A673 (cell line): ENCODE measurements around the gene DNAH2. TPM values are rescaled to one million over a fixed set of nuclear protein-coding genes. Genes with fewer than 3 reads are reported as not detected.
A peak's percentile ranks its signal among the peaks of the same experiment; 100 is the strongest.

ENCODE experiments used
- BruUV-seq: library from RNA; stranded (reverse); fragments of 400-500 nt; replicated peaks from 2 replicates; lab custom pipeline; 2021; lab: Mats Ljungman, UMichigan
- CTCF ChIA-PET: fragments of 300-600 bp; sonication (Branson Sonifier 250); formaldehyde crosslinking; loops from one replicate; lab custom pipeline; 2022; ENCODE audit warnings: antibody characterized with exemption; lab: Charles Lee
- POLR2A ChIA-PET: fragments of 300-600 bp; sonication (Branson Sonifier 250); formaldehyde crosslinking; loops from one replicate; lab custom pipeline; 2022; ENCODE audit warnings: antibody characterized with exemption; ENCODE audit not compliant: low non-redundant PET; lab: Charles Lee
- DNase-seq: peaks from one replicate; pipeline ENCODE4 v3.0.0-alpha.2; 2015; ENCODE audit warnings: low spot score
- H3K27ac ChIP-seq: fragments of 200-600 bp; sonication (generic); 2 replicates; pipeline ENCODE4 v1.5.1; 2016; ENCODE audit warnings: mixed run types, low read depth, mild to moderate bottlenecking, mixed read lengths, antibody characterized with exemption, low read length; ENCODE audit not compliant: poor library complexity, severe bottlenecking
- H3K27me3 ChIP-seq: fragments of 200-600 bp; sonication (generic); replicated peaks from 2 replicates; pipeline ENCODE4 v1.6.1; 2017; ENCODE audit warnings: mixed run types, low read depth, mild to moderate bottlenecking, mixed read lengths, antibody characterized with exemption, low read length; ENCODE audit not compliant: insufficient read depth, poor library complexity
- H3K36me3 ChIP-seq: fragments of 200-600 bp; sonication (generic); 2 replicates; pipeline ENCODE4 v1.6.1; 2016; ENCODE audit warnings: mixed run types, mild to moderate bottlenecking, mixed read lengths, antibody characterized with exemption, low read length; ENCODE audit not compliant: insufficient read depth, poor library complexity, severe bottlenecking
- H3K4me1 ChIP-seq: fragments of 200-600 bp; sonication (generic); 2 replicates; pipeline ENCODE4 v1.6.1; 2017; ENCODE audit warnings: mixed run types, mild to moderate bottlenecking, mixed read lengths, antibody characterized with exemption, low read length; ENCODE audit not compliant: insufficient read depth, poor library complexity, severe bottlenecking
- H3K4me3 ChIP-seq: fragments of 200-600 bp; sonication (generic); 2 replicates; pipeline ENCODE4 v1.5.1; 2016; ENCODE audit warnings: low read depth, mixed run types, mild to moderate bottlenecking, mixed read lengths, low read length; ENCODE audit not compliant: poor library complexity, severe bottlenecking
- H3K9me3 ChIP-seq: fragments of 200-600 bp; sonication (generic); 2 replicates; pipeline ENCODE4 v1.6.1; 2016; ENCODE audit warnings: mixed run types, low read depth, mild to moderate bottlenecking, mixed read lengths, antibody characterized with exemption, low read length; ENCODE audit not compliant: poor library complexity, severe bottlenecking
- CTCF ChIP-seq: fragments of 300-800, 200-600 bp; sonication (generic); conservative IDR thresholded peaks from 2 replicates; pipeline ENCODE4 v1.5.1; 2017; ENCODE audit warnings: low read depth, mild to moderate bottlenecking, antibody characterized with exemption, low read length, moderate library complexity, mixed read lengths
- EZH2 ChIP-seq: fragments of 200-600 bp; sonication (generic); IDR thresholded peaks from 2 replicates; pipeline ENCODE4 v1.6.1; 2017; ENCODE audit warnings: borderline replicate concordance, low read depth, mild to moderate bottlenecking, mixed read lengths, antibody characterized with exemption, low read length; ENCODE audit not compliant: poor library complexity, severe bottlenecking
- intact Hi-C: fragments of 100-400 bp; cut with micrococcal nuclease; formaldehyde crosslinking; loops from one replicate; pipeline ENCODE4 v1.10.0; 2022; ENCODE audit not compliant: unreplicated experiment
- total RNA-seq: library from RNA; stranded (reverse); gene quantifications from 2 replicates; pipeline ENCODE4 v1.2.3, GENCODE V29; 2021

Gene DNAH2
- total RNA-seq, 1 experiment from 2014 or later, result 0.15 TPM

DNA sequence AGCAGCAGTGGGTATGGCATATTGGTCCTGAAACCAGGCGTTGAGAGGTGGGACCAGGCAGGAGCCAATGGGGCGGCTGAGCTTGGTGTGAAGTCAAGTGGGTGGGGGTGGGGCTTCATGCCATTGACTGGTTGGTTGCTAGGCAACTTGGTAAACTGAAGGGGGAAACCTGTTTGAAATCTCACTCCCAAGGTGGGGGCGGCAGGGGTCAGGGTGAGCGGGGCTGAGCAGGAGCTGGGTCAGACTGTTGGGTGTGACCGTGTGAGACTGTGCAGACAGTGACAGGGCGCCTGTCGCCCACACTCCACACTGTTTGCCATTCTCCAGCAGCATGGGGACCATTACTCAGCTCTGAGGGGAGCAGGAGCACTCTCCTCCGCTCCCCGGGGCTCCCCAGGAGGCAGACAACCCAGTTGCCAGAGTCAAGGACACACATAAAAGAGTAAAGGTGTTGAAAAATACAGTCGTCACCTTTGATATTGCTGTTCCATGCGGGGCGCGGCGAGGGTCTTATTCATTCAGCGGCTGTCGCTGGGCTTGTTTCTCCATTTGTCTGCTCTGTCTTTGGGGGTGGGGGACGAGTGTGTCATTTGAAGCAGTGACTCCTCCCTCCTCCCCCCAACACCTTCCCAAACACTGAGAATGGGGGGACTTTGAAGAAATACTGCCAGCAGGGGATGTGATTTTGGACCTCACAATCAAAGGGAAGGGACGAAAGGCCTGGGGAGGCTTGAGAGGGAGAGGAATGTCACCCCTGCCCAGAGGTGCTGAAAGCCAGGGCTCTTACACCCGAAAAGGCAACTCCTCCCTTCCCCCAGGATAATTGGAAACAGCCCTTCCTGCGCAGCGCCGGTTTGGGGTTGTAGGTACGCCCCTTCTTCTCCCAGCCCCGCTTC, 13.7 kb upstream of the DNAH2 start:
- ChIA-PET CTCF (interaction anchor here (0.5 to 1.6 kb wide), 2 partner anchors 16 to 300 kb away, joined by 4 to 5 read pairs; partner anchors contain the start of genes TMEM256 and TP53), POLR2A (interaction anchor here (0.5 to 0.6 kb wide), 2 partner anchors 14 to 130 kb away, joined by 4 to 9 read pairs; no protein-coding TSS in a partner anchor)
- Histone ChIP-seq H3K27me3 (no peaks in the 10 kb centered on the region), H3K9me3 (no peaks in the 10 kb centered on the region), H3K27ac (no peak overlapping the region), H3K4me3 (peak overlapping the region; percentile 78), H3K4me1 (peaks cover 32% of the 10 kb centered on the region), H3K36me3 (peaks cover 8% of the 10 kb centered on the region)
- no peak for TF ChIP-seq EZH2
- no peak for TF ChIP-seq CTCF
- no TSS peak for BruUV-seq
- DNase-seq, result peak; percentile 85
- intact Hi-C loops, result loop anchor here (1.0 kb wide), 1 partner anchor 13 kb away; the partner anchor contains the start of gene DNAH2

DNA sequence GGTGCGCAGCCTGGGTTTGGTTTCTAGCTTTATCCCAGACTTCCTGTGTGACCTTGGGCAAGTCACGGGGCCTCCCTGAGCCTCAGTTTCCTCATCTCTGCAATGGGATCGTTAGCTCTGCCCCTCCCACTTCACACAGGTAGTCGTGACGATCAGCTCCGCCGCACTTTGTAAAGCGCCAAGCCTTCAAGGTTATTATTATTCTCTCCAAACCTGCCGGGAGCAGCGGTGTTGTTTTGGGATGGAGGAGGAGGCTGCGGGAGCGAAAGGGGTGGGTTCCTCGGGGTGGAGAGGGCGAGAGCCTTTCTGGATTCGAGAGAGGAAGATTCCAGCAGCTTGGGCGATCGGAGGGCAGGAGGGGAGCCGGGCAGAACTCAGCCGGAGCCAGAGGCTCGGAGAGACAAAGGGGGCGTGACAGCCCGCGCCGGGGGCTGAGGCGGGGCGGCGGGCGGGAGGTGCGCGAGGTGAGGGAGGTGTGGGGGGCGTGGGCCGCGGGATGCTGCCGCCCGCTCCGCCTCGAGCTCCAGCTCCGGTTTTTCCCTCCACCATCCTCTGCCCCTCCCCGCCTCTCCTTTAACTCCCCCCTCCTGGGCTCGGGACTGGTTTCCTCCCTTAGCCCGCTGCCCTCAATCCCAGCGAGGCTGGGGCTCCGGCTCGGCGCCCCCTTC, 12.8 kb upstream of the DNAH2 start, which contains the start of gene EFNB3:
Gene EFNB3 (plus strand): TSS at position 602 of the 668 bp plus-strand sequence. CDS start 397 bp downstream, outside the sequence.
- intact Hi-C loops, result loop anchor here (1.0 kb wide), 1 partner anchor 13 kb away; the partner anchor contains the start of gene DNAH2
- peak within 1 kb of the TSS; percentile 59 for H3K27ac ChIP-seq
- no peaks in the 10 kb centered on the region for H3K27me3 ChIP-seq
- peaks cover 8% of the 10 kb centered on the region for H3K36me3 ChIP-seq
- peak within 1 kb of the TSS; percentile 78 for H3K4me3 ChIP-seq
- no peak for TF ChIP-seq EZH2
- TF ChIP-seq CTCF, result no peak
- peaks cover 32% of the 10 kb centered on the region for H3K4me1 ChIP-seq
- peak; percentile 81 for DNase-seq
- no TSS peak for BruUV-seq
- ChIA-PET CTCF (interaction anchor here (1.0 kb wide), 1 partner anchor 12 kb away, joined by 4 read pairs; no protein-coding TSS in a partner anchor), POLR2A (interaction anchor here (0.6 kb wide), 1 partner anchor 61 kb away, joined by 4 read pairs; no protein-coding TSS in a partner anchor)
- H3K9me3 ChIP-seq, result no peaks in the 10 kb centered on the region
